HepG2 (cell line): ENCODE results near the gene RAB34. TPM values are rescaled to one million over a fixed set of nuclear protein-coding genes. Genes with fewer than 3 reads are reported as not detected.
A peak's percentile ranks its signal among the peaks of the same experiment; 100 is the strongest.

Experiments
- CBX1 ChIP-seq: IDR thresholded peaks from one replicate; pipeline ENCODE4 v1.6.1; 2016; ENCODE audit warnings: antibody characterized with exemption, low read depth
- GABPB1 ChIP-seq: IDR thresholded peaks from 2 replicates; pipeline ENCODE4 v1.6.1; 2016; ENCODE audit warnings: mild to moderate bottlenecking, missing genetic modification reagents, moderate library complexity, missing compliant biosample characterization
- HNF1A ChIP-seq, 2 experiments: sonication (generic) in 1 of 2; formaldehyde crosslinking in 1 of 2; IDR thresholded peaks; 2 replicates each; pipeline versions ENCODE4 v1.4.0 to v1.6.1; 2016 to 2020; ENCODE audit warnings: borderline replicate concordance in 1 of 2, low read depth in 1 of 2, mild to moderate bottlenecking in 1 of 2, missing genetic modification reagents in 1 of 2
- KAT7 ChIP-seq: IDR thresholded peaks from 2 replicates; pipeline ENCODE4 v1.6.1; 2018; ENCODE audit warnings: borderline replicate concordance, missing compliant biosample characterization
- KDM3A ChIP-seq: IDR thresholded peaks from 2 replicates; pipeline ENCODE4 v1.6.1; 2018; ENCODE audit warnings: low read depth, missing compliant biosample characterization
- KMT2B ChIP-seq: IDR thresholded peaks from 2 replicates; pipeline ENCODE4 v1.6.1; 2016; ENCODE audit warnings: missing genetic modification reagents, missing compliant biosample characterization
- MXD4 ChIP-seq: IDR thresholded peaks from 2 replicates; pipeline ENCODE4 v1.6.1; 2016; ENCODE audit warnings: mild to moderate bottlenecking, missing biosample characterization, missing genetic modification reagents
- NBN ChIP-seq: fragments of 450-650 bp; conservative IDR thresholded peaks from 2 replicates; pipeline ENCODE4 v1.6.1; 2017
- NCOA2 ChIP-seq: sonication (generic); formaldehyde crosslinking; IDR thresholded peaks from 2 replicates; pipeline ENCODE4 v1.8.0; 2022; ENCODE audit warnings: inconsistent platforms
- NCOR1 ChIP-seq: fragments of 200-600 bp; sonication (generic); IDR thresholded peaks from 2 replicates; pipeline ENCODE4 v1.7.0; 2017; ENCODE audit warnings: antibody characterized with exemption, low read length, borderline replicate concordance
- NFYB ChIP-seq: sonication (generic); formaldehyde crosslinking; IDR thresholded peaks from 2 replicates; pipeline ENCODE4 v1.4.0; 2020; ENCODE audit warnings: missing genetic modification reagents
- PAX8 ChIP-seq: sonication (generic); formaldehyde crosslinking; IDR thresholded peaks from 2 replicates; pipeline ENCODE4 v1.8.0; 2022; ENCODE audit warnings: mild to moderate bottlenecking, missing genetic modification reagents, borderline replicate concordance
- TEAD2 ChIP-seq: sonication (generic); formaldehyde crosslinking; IDR thresholded peaks from 2 replicates; pipeline ENCODE4 v1.9.0; 2021; ENCODE audit warnings: missing genetic modification reagents
- TFDP2 ChIP-seq: sonication (generic); formaldehyde crosslinking; IDR thresholded peaks from 2 replicates; pipeline ENCODE4 v1.4.0; 2020; ENCODE audit warnings: missing genetic modification reagents
- ZBTB1 ChIP-seq: sonication (generic); formaldehyde crosslinking; IDR thresholded peaks from 2 replicates; pipeline ENCODE4 v1.4.0; 2020; ENCODE audit warnings: missing genetic modification reagents, borderline replicate concordance
- ZFP36L1 ChIP-seq: sonication (generic); formaldehyde crosslinking; IDR thresholded peaks from 2 replicates; pipeline ENCODE4 v1.8.0; 2022; ENCODE audit warnings: mild to moderate bottlenecking, missing genetic modification reagents, moderate library complexity
- ZNF24 ChIP-seq: fragments of 450-650 bp; IDR thresholded peaks from 2 replicates; pipeline ENCODE4 v1.6.1; 2017; ENCODE audit warnings: antibody characterized with exemption, mild to moderate bottlenecking
- ZNF644 ChIP-seq: IDR thresholded peaks from 2 replicates; pipeline ENCODE4 v1.6.1; 2016; ENCODE audit warnings: low read depth
- ZNF792 ChIP-seq: IDR thresholded peaks from 2 replicates; pipeline ENCODE4 v1.6.1; 2016
- ZSCAN25 ChIP-seq: sonication (generic); formaldehyde crosslinking; IDR thresholded peaks from 2 replicates; pipeline ENCODE4 v1.8.0; 2022; ENCODE audit warnings: mild to moderate bottlenecking, missing genetic modification reagents
- polyA plus RNA-seq, 8 experiments: library from polyadenylated mRNA; depleted of rRNA in 3 of 8; stranded (reverse) in 7 of 8; unstranded in 1 of 8; fragments of >200 nt; fragmentation: Illumina TruSeq in 4 of 8; extraction: Trizol in 4 of 8; gene quantifications; 2 replicates each; pipeline versions ENCODE4 v1.2.1 to v1.2.3, GENCODE V29; 2011 to 2016; ENCODE audit warnings: low read depth in 4 of 8, missing spikeins in 1 of 8, mixed read lengths in 1 of 8; ENCODE audit not compliant: insufficient read depth in 1 of 8
- total RNA-seq, 5 experiments: library from RNA; depleted of rRNA; stranded (reverse); fragments of >200 nt; fragmentation: Illumina TruSeq; extraction: Trizol; gene quantifications; 2 replicates each; pipeline ENCODE4 v1.2.3, GENCODE V29; 2016; ENCODE audit warnings: low read depth in 1 of 5
- TF ChIP-seq, protein P1 (sequence below): sonication (generic); formaldehyde crosslinking; conservative IDR thresholded peaks from 2 replicates; pipeline ENCODE4 v1.8.0; 2022; ENCODE audit warnings: missing genetic modification reagents
- TF ChIP-seq, protein P2 (sequence below): sonication (generic); formaldehyde crosslinking; IDR thresholded peaks from 2 replicates; pipeline ENCODE4 v1.8.0; 2022; ENCODE audit warnings: mild to moderate bottlenecking, missing genetic modification reagents; ENCODE audit not compliant: insufficient replicate concordance

The RAB34 gene
- total and polyA plus RNA-seq, 2 of the 13 experiments (the other 11 are each of a cell fraction or from before 2014, with no cell fraction given), result 0.49 TPM; not detected in 1

DNA sequence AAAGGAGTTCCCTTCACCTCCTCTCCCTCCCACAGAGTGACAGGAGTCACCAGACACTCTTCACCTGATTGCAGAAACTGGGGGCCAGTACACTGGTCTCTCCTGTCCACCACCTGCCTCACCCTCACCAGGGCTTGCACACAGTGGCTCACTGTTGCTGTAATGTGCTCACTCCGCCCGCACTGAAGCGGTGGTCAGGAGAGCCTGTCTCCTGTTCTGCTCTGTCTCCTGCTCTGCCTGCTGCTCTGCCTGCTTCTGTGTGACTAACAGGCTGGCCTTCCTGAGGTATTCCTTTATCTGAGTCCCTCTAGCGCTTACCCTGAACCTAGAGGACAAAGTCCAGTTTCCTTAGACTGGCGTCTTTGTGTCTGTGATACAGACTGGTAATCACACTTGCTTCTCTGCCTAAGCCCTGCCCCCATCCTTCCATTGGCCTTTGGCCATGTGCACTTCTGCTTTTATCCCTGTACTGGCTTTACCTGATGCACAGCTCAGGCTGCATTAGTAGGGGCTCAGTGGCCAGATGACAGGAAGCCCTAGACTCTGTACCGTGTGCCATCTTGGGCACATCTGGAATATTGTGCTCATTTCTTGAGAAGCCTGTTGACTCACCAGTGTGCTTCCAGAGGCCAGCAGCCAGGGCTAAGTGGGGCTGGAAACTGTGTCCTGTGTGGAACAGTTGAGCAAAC lies 19.3 kb downstream of the RAB34 start (continued):
- TF ChIP-seq ZBTB1 (CRISPR knock-in tag), result no peak
- no peak for TF ChIP-seq PAX8 (CRISPR knock-in tag)
- TF ChIP-seq, protein P1, sequence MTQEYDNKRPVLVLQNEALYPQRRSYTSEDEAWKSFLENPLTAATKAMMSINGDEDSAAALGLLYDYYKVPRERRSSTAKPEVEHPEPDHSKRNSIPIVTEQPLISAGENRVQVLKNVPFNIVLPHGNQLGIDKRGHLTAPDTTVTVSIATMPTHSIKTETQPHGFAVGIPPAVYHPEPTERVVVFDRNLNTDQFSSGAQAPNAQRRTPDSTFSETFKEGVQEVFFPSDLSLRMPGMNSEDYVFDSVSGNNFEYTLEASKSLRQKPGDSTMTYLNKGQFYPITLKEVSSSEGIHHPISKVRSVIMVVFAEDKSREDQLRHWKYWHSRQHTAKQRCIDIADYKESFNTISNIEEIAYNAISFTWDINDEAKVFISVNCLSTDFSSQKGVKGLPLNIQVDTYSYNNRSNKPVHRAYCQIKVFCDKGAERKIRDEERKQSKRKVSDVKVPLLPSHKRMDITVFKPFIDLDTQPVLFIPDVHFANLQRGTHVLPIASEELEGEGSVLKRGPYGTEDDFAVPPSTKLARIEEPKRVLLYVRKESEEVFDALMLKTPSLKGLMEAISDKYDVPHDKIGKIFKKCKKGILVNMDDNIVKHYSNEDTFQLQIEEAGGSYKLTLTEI (CRISPR knock-in tag), result no peak
- TF ChIP-seq KMT2B (CRISPR knock-in tag), result peak; percentile 53
- peak; percentile 97 for TF ChIP-seq NCOR1
- 0 out of 2 replicates have a peak, but pooled peaks have one; percentile 34 for TF ChIP-seq ZFP36L1 (CRISPR knock-in tag)
- TF ChIP-seq NBN, result no peak
- peak; percentile 67; the same call in 1 of the 2 replicates for TF ChIP-seq ZSCAN25 (CRISPR knock-in tag)
- peak; percentile 37 for TF ChIP-seq ZNF644 (CRISPR knock-in tag)
- peak; percentile 85 for TF ChIP-seq NCOA2 (CRISPR knock-in tag)
- TF ChIP-seq GABPB1 (CRISPR knock-in tag), result no peak; the same call in 1 of the 2 replicates
- TF ChIP-seq HNF1A (IDR thresholded peaks at IDR 0.05; ENCODE audit: low read depth), result no peak; the same call in 1 of the 2 replicates
- TF ChIP-seq HNF1A (CRISPR knock-in tag; IDR thresholded peaks at IDR 0.05; ENCODE audit: borderline replicate concordance), result peak; percentile 82; the same call in 1 of the 2 replicates
- TF ChIP-seq NFYB, result peak; percentile 37; the same call in 1 of the 2 replicates
- TF ChIP-seq KDM3A (CRISPR knock-in tag), result no peak
- 0 out of 2 replicates have a peak, but pooled peaks have one; percentile 28 for TF ChIP-seq KAT7 (CRISPR knock-in tag)
- TF ChIP-seq ZNF24, result no peak
- TF ChIP-seq TEAD2 (CRISPR knock-in tag), result no peak
- TF ChIP-seq MXD4 (CRISPR knock-in tag), result peak; percentile 76
- TF ChIP-seq, protein P2, sequence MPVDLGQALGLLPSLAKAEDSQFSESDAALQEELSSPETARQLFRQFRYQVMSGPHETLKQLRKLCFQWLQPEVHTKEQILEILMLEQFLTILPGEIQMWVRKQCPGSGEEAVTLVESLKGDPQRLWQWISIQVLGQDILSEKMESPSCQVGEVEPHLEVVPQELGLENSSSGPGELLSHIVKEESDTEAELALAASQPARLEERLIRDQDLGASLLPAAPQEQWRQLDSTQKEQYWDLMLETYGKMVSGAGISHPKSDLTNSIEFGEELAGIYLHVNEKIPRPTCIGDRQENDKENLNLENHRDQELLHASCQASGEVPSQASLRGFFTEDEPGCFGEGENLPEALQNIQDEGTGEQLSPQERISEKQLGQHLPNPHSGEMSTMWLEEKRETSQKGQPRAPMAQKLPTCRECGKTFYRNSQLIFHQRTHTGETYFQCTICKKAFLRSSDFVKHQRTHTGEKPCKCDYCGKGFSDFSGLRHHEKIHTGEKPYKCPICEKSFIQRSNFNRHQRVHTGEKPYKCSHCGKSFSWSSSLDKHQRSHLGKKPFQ (CRISPR knock-in tag), result peak; percentile 91
- peak; percentile 87; the same call in 1 of the 2 replicates for TF ChIP-seq ZNF792 (CRISPR knock-in tag)
- peak; percentile 34; the same call in 1 of the 2 replicates for TF ChIP-seq TFDP2 (CRISPR knock-in tag)
- TF ChIP-seq CBX1, result peak; percentile 73
